ENCODE results near the gene SOX13.

Gene SOX13

DNA sequence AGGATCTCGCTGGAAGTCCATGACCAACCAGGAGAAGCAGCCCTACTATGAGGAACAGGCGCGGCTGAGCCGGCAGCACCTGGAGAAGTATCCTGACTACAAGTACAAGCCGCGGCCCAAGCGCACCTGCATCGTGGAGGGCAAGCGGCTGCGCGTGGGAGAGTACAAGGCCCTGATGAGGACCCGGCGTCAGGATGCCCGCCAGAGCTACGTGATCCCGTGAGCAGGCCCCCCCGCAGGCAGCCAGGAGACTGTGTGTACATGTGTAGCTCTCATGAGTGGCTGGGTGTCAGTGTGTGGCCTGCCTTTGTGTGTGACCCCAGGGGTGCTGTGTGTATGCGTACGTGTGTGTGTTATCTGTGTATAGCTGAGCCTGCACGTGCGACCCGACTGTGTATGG, 51.7 kb downstream of the SOX13 start:
- no peaks in the 10 kb centered on the region for H3K9me3 Mint-ChIP-seq
- peaks cover 32% of the 10 kb centered on the region for H3K4me1 Mint-ChIP-seq

DNA sequence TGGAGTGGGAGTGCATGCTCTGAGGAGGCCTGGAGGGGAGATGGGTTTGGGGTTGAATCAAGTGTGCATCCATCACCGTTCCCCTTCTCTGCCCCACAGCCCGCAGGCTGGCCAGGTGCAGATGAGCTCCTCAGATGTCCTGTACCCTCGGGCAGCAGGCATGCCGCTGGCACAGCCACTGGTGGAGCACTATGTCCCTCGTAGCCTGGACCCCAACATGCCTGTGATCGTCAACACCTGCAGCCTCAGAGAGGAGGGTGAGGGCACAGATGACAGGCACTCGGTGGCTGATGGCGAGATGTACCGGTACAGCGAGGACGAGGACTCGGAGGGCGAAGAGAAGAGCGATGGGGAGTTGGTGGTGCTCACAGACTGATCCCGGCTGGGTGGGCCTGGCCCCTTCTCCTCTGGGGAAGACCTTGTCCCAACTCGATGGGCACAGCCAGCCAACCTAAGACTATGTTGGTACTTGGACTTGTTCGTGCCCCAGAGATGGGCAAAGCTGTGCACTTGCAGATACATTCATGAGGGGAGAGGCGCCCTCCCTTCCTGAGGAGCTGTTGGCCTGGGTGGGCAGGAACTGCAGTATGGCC, 52.9 kb downstream of the SOX13 start:
- peaks cover 7% of the 10 kb centered on the region for H3K36me3 Mint-ChIP-seq
- no peak overlapping the region for H3K4me3 Mint-ChIP-seq
- H3K4me1 Mint-ChIP-seq, result peaks cover 37% of the 10 kb centered on the region
- H3K9me3 Mint-ChIP-seq, result no peaks in the 10 kb centered on the region
- H3K27ac Mint-ChIP-seq, result peak overlapping the region; percentile 83
- ATAC-seq (no peak), DNase-seq (ENCODE audit: low spot score in 2 of 2) (no peak)

More for the DNA sequence above, 51.7 kb downstream of the SOX13 start:
- no peak for ATAC-seq
- DNase-seq (ENCODE audit: low spot score in 2 of 2), result no peak
- H3K4me3 Mint-ChIP-seq, result no peak overlapping the region
- H3K27ac Mint-ChIP-seq, result no peak overlapping the region
- peaks cover 8% of the 10 kb centered on the region for H3K36me3 Mint-ChIP-seq

DNA sequence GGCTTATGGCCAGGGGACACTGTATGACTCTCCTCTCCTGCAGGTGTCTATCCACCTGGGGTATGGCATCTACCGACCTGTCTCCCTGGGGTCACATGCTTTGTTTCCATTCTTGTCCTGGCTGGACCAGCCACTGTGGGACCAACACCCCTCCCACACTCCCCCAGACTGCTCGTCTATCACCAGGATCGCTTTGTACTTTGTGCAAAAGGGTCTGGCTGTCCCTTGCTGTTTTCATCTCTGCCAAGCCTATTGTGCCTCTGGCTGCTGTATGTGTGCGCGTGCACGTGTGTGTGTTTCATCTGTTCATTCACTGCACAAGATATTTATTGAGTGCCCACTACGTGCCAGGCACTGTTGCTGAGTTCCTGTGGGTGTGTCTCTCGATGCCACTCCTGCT, 53.5 kb downstream of the SOX13 start:
- Mint-ChIP-seq H3K4me3 (no peak overlapping the region), H3K36me3 (peaks cover 7% of the 10 kb centered on the region), H3K27ac (peak overlapping the region; percentile 83), H3K4me1 (peaks cover 40% of the 10 kb centered on the region), H3K9me3 (no peaks in the 10 kb centered on the region)
- DNase-seq (ENCODE audit: low spot score in 2 of 2) (no peak), ATAC-seq (no peak)

DNA sequence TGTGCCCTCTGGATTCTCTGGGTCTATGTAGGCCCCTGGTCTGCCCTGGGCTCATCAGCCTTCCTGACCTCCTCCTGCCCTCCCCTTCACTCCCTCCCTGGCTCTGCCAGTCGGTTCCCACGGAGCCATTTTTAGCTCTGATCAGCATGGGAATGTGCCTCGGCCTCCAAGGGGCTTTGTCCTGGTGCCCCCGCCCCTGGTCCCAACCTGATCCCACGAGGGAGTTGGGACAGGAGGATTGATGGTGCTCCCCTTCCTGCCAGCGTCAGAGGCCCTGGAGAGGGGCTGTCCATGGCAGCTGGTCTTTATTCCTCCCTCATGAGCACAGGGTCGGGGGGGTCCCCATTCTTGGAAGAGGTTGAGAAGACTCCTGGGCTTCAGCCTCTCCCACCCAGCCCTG, 54.0 kb downstream of the SOX13 start:
- DNase-seq (ENCODE audit: low spot score in 2 of 2), result no peak
- ATAC-seq, result no peak
- Mint-ChIP-seq H3K27ac (peak overlapping the region; percentile 83), H3K4me3 (no peak overlapping the region), H3K4me1 (peaks cover 40% of the 10 kb centered on the region), H3K36me3 (peaks cover 7% of the 10 kb centered on the region), H3K9me3 (no peaks in the 10 kb centered on the region)

DNA sequence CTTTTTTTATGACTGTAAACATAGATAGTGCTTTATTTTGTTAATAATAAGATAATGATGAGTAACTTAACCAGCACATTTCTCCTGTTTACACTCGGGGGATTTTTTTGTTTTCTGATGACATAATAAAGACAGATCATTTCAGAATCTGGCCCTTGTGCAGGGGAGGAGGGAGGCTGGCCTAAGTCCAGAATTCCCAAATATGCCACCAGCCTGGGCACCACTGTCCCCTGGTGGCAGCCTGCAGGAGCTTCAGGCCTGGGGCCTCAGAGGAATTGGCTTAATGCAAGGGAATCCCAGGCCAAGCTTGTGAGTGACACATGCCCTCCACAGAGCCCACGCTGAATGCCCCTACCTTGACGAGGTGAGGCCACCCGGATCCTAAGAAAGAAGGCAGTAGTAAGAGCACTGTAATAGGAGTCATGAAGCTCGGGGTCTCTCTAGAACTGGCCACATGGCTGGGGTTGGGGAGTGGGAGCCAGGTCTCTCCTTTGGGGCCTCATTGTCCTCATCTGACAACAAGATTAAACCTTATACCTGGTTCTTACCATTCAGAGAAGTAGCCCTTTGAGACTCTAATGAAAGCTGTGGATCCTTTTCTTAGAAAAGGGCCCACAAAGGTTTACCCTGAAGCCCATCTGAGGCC, 54.8 kb downstream of the SOX13 start:
- ATAC-seq, result peak; percentile 39
- Mint-ChIP-seq H3K27ac (peak overlapping the region; percentile 83), H3K4me1 (peaks cover 40% of the 10 kb centered on the region), H3K36me3 (peaks cover 7% of the 10 kb centered on the region), H3K4me3 (no peak overlapping the region), H3K9me3 (no peaks in the 10 kb centered on the region)
- DNase-seq (ENCODE audit: low spot score in 2 of 2), result no peak

DNA sequence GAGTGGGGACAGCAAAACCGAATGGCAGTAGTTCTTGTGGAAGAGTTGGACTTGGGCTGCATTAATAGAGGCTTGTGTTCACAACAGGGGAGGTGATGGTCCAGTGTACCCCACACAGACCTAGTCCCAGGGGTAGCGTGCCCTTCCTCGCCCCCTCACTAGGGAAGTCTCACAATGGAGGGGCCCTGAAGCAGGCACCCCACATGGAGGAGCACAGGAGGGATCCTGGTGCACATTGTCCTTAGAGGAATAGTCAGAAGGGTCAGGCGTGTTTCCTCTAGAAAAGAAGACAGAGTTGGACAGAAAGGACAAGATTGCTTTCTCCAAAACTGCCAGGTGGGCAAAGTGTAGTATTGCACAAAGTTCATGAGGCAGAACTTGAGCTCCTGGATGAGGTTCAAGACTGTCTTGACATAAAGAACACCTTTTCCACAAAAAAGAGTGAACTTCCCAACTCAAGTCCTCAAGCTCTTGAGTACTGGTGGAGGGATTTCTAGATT, 55.6 kb downstream of the SOX13 start:
- Mint-ChIP-seq H3K36me3 (peaks cover 2% of the 10 kb centered on the region), H3K27ac (peak overlapping the region; percentile 83), H3K9me3 (no peaks in the 10 kb centered on the region), H3K4me1 (peaks cover 40% of the 10 kb centered on the region), H3K4me3 (no peak overlapping the region)
- ATAC-seq (no peak), DNase-seq (ENCODE audit: low spot score in 2 of 2) (no peak)

DNA sequence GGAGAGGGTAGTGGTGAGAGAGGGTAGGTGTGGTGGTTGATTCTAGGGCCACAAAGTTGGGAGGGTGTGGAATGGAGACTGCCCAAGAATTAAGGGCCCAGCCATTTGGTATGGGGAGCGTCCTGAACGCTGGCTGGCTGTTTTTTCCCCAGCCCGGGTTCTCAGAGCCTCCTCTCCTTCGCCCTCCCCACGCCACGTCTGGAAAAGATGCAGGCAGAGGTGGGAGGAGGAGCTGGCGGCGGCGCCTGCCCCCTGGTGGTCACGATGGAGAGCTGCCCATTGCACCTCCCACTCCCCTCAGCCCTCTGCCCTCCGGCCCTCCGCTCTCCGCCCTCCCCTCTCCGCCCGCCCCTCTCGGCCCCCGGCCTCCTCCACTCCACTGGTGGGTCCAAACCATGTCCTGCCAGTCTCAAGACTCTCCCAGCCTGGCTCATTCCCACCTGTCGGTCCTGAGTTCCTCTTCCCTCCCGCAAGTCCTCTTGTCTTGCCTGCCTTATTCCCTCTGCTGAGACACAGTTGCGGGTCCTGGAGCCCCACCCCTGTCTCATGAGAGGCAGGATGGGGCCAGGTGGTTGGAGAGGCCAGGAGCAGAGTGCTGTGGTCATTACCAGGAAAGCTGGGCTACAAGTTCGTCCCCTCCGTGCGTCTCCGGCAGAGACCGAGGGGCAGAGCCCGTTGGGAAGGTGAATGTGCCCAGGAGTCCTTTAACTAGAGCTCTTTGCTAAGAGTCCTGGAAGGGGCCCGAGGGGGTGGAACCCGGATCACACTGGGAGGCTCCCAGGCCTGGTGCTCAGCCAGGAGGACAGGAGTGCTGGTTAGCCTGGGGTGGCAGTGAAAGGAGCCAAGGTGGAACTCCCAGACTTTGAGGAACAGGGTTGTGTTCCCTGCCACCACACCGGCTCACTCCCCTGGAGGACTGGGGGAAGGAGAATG, 56.3 kb downstream of the SOX13 start:
- DNase-seq (ENCODE audit: low spot score in 2 of 2) (peak; percentile 54 to 76), ATAC-seq (peak; percentile 83)
- peak overlapping the region; percentile 83 for H3K27ac Mint-ChIP-seq
- peaks cover 40% of the 10 kb centered on the region for H3K4me1 Mint-ChIP-seq
- H3K4me3 Mint-ChIP-seq, result no peak overlapping the region
- no peaks in the 10 kb centered on the region for H3K9me3 Mint-ChIP-seq
- no peaks in the 10 kb centered on the region for H3K36me3 Mint-ChIP-seq

DNA sequence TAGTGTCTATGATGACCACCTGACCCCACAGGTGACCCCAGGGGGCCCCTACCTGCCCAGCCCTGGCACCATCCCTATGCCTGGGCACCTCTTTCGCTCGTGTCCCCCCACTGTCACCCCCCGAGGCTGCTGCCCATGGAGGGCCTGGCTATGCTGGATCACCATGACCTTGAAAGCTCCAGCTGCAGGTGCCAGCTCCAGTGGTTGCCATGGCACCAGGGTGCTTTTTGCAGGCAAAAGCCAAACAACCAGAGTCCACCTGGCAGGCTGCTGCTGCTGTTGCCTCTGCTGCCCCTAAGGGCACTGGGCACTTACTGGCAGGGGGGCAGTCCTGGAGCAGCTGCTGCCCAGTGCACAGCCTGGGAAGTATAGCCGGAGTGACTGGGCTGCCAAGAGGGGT, 57.3 kb downstream of the SOX13 start:
- DNase-seq (ENCODE audit: low spot score in 2 of 2) (no peak), ATAC-seq (no peak)
- Mint-ChIP-seq H3K4me1 (peaks cover 40% of the 10 kb centered on the region), H3K9me3 (no peaks in the 10 kb centered on the region), H3K27ac (peak overlapping the region; percentile 83), H3K4me3 (no peak overlapping the region), H3K36me3 (no peaks in the 10 kb centered on the region)

DNA sequence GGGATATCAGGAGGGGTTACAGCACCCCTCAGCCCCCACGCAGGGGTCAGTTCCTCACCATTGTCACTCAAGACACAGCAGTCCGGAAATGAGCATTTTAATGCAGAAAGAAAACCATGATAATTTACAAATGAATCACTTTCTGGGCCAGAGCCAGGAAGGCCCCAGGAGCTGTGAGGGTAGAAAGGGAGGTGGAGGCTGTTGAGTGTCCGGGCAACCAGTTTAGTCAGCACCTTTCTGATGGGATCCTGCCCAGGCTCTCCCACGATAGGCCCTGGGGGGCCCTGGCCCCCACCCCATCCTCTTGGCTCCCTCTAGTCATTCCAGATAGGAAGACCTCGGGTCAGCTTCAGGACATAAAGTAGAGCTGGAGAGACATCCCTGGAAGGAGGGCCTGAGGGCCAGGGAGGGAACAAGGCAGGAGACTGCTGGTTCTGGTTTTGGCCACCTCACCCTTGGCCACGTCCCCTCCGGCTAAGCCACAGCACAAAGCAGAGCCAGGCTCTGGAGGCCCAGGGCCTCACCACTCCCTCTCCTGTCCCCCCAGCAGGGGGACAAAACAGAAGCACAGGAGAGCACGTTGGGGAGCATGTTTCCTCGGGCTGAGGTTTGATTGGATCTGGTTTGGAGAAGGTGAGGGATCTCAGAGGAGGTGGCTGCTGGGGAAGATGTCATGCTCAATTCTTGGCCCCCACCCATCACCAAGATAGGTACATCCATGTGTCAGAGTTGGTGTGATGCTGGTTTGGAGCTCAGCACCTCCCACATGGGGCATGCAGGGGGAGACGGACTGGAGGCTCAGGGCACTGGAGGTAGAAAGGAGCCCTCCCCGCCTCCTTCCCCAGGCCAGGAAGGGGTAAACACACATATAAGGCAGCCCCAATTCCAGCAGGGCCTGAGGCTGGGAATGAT, 58.3 kb downstream of the SOX13 start:
- Mint-ChIP-seq H3K27ac (peak overlapping the region; percentile 83), H3K4me1 (peaks cover 40% of the 10 kb centered on the region), H3K36me3 (no peaks in the 10 kb centered on the region), H3K9me3 (no peaks in the 10 kb centered on the region), H3K4me3 (no peak overlapping the region)
- ATAC-seq (no peak), DNase-seq (ENCODE audit: low spot score in 2 of 2) (no peak)

DNA sequence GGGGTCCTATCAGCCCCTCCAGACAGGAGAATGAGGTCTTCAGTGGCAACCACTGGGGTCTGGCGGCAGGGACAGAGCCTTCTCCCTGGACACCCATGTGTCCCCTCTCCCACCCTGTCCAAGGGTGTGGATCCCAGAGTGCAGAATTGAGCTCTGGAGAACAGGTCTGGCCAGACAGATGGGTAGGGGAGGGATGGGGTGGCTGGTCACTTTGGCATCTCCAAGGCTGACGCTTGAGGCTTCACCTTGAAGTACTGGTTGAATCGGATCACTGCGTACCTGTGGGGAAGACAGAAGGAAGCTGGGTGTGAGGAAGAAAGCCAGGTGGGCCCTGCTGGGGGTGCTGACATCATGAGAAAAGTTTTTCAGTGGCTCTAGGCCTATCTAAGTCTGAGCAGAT, 59.1 kb downstream of the SOX13 start:
- Mint-ChIP-seq H3K4me3 (no peak overlapping the region), H3K4me1 (peaks cover 32% of the 10 kb centered on the region), H3K9me3 (no peaks in the 10 kb centered on the region), H3K36me3 (no peaks in the 10 kb centered on the region), H3K27ac (no peak overlapping the region)
- DNase-seq (ENCODE audit: low spot score in 2 of 2), result no peak
- ATAC-seq, result no peak

DNA sequence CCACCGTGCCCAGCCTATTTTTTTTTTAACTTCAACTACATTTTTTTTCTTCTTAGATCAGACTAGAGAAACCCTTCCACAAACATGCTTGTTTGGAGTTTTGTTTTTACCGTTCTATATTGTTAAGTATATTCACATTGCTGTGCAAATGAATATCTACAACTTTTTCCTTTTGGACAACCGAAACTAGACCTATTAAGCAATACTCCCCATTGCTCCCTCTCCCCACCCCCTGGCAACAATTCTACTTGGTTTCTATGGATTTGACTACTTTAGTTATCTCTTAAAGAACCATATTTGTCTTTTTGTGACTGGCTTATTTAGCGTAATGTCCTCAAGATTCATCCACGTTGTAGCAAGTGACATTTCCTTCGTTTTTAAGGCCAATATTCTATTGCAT, 59.8 kb downstream of the SOX13 start:
- no peak overlapping the region for H3K27ac Mint-ChIP-seq
- no peaks in the 10 kb centered on the region for H3K36me3 Mint-ChIP-seq
- ATAC-seq (no peak), DNase-seq (ENCODE audit: low spot score in 2 of 2) (no peak)
- peaks cover 25% of the 10 kb centered on the region for H3K4me1 Mint-ChIP-seq
- H3K4me3 Mint-ChIP-seq, result no peak overlapping the region
- no peaks in the 10 kb centered on the region for H3K9me3 Mint-ChIP-seq

DNA sequence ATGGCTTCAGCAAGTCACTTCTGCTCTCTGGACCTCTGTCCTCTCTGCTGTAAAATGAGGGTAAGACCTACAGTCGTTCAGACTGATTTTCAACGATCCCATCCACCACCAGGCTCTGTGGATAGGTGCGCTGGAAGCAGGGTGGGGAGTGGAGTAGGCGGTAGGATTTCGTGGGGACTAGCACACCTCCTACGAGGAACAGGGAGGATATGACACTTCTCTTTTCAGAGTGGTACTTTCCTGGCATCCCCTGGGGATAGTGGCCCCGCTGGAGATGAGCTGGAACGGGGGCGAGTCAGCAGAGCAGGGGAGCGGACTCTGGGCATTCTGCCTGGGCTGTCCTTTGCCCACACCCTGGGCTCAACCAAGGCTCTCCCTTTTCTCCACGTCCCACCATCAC, 61.2 kb downstream of the SOX13 start:
- DNase-seq (ENCODE audit: low spot score in 2 of 2) (no peak), ATAC-seq (no peak)
- no peak overlapping the region for H3K4me3 Mint-ChIP-seq
- peaks cover 11% of the 10 kb centered on the region for H3K4me1 Mint-ChIP-seq
- H3K9me3 Mint-ChIP-seq, result no peaks in the 10 kb centered on the region
- H3K36me3 Mint-ChIP-seq, result no peaks in the 10 kb centered on the region
- peak overlapping the region; percentile 74 for H3K27ac Mint-ChIP-seq

DNA sequence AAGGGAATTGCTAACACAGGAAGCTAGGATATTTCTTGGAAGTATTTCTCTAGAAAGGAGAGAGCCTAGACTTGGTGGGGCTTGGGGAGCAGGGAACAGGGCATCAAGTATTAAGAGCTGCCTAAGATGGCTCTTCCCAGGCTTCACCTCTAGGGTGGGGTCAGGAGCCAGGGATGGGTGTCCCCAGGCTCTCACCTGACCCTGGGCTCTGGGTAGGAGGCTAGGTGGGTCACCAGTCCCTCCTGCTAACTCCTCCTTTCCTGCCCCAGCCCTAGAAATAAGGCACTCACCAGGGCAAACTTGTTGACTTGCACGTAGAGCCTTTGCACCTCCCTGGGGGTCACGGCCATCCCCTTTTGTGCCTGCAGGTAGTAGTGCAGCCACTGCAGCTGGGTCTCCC, 63.9 kb downstream of the SOX13 start:
- no peaks in the 10 kb centered on the region for H3K4me1 Mint-ChIP-seq
- ATAC-seq, result no peak
- no peaks in the 10 kb centered on the region for H3K36me3 Mint-ChIP-seq
- DNase-seq (ENCODE audit: low spot score in 2 of 2), result no peak
- no peak overlapping the region for H3K4me3 Mint-ChIP-seq
- no peaks in the 10 kb centered on the region for H3K9me3 Mint-ChIP-seq
- H3K27ac Mint-ChIP-seq, result no peak overlapping the region

DNA sequence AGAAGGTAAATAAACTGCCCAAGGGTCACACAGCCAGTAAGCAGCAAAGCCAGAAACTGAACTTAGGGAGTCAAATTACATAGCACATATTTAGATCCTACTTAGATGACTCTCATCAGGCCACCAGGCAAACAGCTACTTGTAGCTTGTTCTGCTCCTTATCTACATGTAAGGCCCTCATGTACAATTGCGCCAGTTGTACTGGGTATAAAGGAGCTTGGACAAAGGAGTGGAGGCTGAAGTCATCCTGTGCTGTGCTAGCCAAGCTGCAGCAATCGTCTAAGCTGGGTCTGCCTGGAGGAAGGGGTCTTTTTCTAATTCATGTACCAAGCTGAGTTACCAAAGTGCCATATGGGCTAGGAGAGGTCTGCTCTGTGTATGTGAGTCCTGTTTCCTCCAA, 66.2 kb downstream of the SOX13 start:
- ATAC-seq (no peak), DNase-seq (ENCODE audit: low spot score in 2 of 2) (no peak)
- H3K9me3 Mint-ChIP-seq, result no peaks in the 10 kb centered on the region
- no peaks in the 10 kb centered on the region for H3K4me1 Mint-ChIP-seq
- H3K4me3 Mint-ChIP-seq, result no peak overlapping the region
- H3K36me3 Mint-ChIP-seq, result no peaks in the 10 kb centered on the region
- no peak overlapping the region for H3K27ac Mint-ChIP-seq

DNA sequence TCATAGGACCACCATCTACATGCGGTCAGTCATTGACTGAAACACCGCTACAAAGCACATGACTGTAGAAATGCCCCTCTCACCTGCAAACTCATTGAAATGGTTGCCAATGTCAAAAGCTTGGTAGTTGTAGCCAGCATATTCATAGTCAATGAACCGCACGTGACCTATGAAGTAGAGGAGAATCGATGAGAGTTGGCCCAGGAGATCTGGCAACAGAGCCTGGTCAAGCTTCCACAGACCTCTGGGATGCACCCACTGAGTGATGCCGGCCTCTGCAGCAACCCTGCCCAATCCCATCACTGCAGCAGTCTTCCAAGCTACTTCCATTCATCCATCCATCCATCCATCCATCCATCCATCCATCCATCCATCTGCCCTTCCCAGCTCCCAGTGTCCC, 67.0 kb downstream of the SOX13 start:
- H3K36me3 Mint-ChIP-seq, result no peaks in the 10 kb centered on the region
- no peak for ATAC-seq

More for the DNA sequence above, 67.0 kb downstream of the SOX13 start:
- Mint-ChIP-seq H3K9me3 (no peaks in the 10 kb centered on the region), H3K27ac (peak overlapping the region; percentile 65), H3K4me3 (no peak overlapping the region), H3K4me1 (no peaks in the 10 kb centered on the region)
- DNase-seq (ENCODE audit: low spot score in 2 of 2), result no peak

Measured in stimulated activated effector memory CD8-positive, alpha-beta T cell treated with anti-CD3 and anti-CD28 coated beads, Interleukin-12 subunit alpha, Interleukin-12 subunit beta, amount 100 ng/mL, for 72 hours (primary cell).